GM12873 (cell line): ENCODE results near the gene SLC16A7.
A peak's percentile ranks its signal among the peaks of the same experiment; 100 is the strongest.

ENCODE experiments used
- TF ChIP-seq, protein P1 (sequence below): IDR thresholded peaks from 2 replicates; pipeline ENCODE4 v1.5.1; 2012; ENCODE audit warnings: low read depth, mild to moderate bottlenecking, moderate library complexity, low read length, control low read depth; ENCODE audit not compliant: insufficient read depth; ENCODE audit errors: missing control alignments

The SLC16A7 gene

DNA sequence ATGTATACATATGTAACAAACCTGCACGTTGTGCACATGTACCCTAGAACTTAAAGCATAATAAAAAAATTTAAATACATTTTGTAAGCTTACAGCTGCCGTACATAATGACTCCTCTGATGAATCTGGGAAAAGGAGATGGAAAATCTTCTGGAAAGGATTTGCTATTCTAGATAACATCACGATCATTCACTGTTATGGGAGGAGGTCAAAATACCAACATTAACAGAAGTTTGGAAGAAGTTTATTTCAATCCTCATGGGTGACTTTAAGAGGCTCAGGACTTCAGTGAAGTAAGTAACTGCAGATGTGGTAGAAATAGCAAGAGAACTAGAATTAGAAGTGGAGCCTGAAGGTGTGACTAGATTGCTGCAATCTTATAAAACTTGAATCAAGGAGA, 172.2 kb downstream of the SLC16A7 start:
- TF ChIP-seq, protein P1, sequence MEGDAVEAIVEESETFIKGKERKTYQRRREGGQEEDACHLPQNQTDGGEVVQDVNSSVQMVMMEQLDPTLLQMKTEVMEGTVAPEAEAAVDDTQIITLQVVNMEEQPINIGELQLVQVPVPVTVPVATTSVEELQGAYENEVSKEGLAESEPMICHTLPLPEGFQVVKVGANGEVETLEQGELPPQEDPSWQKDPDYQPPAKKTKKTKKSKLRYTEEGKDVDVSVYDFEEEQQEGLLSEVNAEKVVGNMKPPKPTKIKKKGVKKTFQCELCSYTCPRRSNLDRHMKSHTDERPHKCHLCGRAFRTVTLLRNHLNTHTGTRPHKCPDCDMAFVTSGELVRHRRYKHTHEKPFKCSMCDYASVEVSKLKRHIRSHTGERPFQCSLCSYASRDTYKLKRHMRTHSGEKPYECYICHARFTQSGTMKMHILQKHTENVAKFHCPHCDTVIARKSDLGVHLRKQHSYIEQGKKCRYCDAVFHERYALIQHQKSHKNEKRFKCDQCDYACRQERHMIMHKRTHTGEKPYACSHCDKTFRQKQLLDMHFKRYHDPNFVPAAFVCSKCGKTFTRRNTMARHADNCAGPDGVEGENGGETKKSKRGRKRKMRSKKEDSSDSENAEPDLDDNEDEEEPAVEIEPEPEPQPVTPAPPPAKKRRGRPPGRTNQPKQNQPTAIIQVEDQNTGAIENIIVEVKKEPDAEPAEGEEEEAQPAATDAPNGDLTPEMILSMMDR = no peak

DNA sequence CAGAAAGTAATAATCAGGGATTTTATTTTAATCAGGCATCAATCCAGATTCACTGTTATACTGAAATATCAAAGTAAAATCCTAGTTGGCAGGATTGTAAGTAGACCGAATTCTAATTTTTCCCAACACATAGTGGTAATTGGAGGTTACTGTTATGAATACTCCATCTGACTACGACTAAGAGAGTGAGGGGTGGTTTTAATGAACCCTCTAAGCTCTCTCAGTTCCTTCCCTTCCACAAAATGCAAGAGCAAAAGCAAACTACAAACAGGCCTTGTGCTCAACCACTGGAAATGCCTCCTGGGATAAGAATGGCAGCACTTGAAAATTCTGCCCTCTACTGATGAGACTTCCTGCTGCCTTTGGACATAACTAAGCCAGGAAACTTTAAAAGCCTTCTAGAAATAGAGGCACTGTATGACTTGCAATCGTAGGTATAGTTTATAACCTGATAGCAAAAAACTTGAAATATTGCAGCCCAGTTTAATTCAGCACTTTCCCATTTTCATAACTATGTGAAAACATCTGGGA, 184.8 kb downstream of the SLC16A7 start:
- TF ChIP-seq, protein P1 = peak; percentile 34

DNA sequence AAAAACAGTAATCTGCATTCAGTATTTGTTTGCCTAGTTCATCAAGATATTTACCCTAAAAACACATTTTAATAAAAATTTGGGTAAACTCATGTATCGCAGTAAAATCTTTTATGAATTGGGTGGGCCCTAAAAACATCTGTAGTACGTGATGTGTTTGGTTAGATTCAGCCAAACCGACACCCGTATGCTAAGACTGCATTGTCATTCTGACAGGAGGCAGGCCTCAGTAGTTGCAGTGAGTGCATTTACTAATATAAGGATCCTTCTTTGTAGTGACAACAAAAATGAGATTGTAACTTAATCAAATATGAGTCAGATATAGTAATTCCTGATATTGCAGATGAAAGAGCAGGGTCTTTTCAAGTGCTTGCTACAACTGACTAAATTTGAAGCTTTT, 191.8 kb downstream of the SLC16A7 start:
- TF ChIP-seq, protein P1 = no peak

DNA sequence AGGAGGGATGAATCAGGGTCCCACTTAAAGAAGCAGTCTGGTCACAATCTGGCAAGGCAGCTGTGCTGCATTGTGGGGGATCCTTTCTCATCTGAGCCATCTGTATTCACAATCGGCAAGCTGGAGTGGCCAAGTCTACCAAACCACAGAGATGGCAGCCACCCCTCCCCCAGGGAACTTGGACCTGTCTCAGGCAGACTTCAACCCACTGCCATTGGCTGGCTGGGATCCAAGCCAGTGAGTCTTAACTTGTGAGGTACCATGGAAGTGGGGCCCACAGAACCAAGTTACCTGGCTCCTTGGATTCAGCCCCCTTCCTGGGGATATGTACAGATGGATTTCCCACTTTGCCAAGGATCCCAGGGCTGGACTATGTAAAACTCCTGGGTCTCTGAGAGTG, 196.8 kb downstream of the SLC16A7 start:
- TF ChIP-seq, protein P1 = no peak

DNA sequence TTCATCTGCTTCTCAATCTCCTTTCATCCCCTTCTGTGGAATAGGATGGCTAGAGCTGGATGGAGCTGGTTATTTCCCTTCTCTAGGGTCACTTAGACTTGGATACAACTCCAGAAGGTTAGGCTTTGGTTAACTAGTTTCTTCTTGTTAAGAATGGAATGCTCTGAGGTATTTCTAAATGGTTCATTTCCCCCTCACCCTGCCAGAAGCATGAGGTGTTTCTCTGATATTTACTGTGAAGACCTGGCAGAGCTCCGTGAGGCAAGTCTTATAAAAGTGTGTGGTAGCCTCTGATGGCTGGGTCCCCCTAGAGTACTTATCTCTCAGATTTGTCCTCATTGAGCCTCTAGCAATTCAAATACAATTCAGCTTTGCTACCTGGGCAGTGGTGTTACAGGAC, 207.9 kb downstream of the SLC16A7 start:
- TF ChIP-seq, protein P1 = no peak

DNA sequence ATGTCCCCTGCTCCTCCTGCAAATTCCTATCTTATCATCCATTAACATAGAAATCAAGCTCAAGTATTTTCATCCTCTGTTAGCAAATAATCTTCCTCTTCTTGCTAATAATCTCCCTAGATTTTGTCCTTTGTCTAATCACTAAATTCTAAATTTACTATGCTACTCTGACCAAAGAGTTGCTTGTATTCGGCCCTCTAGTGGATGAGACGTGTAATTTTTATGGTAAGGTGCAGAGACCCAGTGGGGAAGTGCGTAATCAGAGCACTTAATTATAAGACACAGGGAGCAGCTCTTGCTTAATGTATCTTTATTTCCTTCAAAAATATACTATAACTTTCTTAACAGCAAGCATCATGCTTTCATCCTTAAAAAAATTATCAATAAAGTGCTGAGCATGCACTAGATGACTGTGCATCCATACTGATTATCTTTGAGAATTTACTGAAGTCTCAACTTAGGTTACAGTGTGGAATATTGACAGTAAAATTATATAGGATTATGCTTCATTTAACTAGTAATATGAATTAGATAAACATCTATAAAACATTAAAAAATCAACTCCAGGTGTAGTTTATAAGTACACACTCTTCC, 212.6 kb downstream of the SLC16A7 start:
- TF ChIP-seq, protein P1 = peak; percentile 68

DNA sequence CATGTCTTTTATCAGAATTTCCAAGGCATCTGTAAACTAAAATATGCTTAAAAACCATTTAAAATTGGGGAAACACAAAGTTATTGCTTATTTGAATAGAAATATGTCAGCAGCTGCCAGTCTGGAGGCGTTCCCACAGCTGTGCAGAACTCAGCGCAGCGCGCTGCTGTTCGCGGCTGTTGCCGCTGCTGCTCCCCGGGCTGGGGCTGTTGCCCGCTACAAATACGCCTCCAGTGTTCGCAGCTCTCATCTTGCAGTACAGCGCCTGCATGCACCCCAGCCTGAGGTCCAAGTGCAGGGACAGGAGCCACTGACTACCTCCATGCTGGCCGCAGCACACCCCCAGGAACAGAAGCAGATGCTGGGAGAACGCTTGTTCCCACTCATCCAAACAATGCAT, 216.2 kb downstream of the SLC16A7 start:
- TF ChIP-seq, protein P1 = no peak

DNA sequence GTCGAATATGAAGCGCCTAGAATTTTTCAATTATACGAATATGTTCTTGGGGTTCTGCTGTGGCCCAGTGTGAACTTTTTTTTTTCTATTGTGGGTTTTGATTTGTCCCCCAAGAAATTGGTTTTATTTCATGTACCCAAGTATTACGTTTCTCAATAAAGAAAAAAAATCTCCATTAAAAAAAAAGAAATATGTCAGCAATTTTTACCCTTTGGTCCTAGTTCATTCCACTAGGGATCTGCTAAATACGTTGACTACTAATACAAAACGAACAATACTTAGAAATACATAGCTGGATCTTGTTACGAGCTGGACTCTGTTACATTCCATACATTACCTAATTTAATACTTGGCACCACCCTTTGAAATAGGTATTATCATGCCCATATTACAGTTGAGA, 216.9 kb downstream of the SLC16A7 start:
- TF ChIP-seq, protein P1 = no peak
